ENCODE data around the gene MIR17HG.

DNA sequence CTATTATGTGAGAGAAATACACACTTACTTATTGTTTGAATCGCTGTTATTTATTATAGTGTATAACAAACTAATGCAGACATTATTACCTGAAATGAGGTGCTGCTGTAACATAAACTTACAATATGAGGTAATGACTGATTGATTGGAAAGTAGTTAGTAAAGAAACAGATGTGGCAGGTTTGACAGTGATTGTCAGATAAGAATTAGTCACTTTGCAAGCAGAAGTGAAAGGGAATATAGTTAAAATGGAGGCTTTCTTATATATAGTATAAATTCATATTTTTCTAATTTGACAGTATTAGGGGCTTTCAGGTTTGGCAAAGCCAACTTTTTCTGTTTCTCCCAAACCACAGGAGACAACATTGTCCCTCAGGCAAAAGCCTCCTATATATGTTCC lies 20.6 kb downstream of the MIR17HG start:
- TF ChIP-seq, protein P1, sequence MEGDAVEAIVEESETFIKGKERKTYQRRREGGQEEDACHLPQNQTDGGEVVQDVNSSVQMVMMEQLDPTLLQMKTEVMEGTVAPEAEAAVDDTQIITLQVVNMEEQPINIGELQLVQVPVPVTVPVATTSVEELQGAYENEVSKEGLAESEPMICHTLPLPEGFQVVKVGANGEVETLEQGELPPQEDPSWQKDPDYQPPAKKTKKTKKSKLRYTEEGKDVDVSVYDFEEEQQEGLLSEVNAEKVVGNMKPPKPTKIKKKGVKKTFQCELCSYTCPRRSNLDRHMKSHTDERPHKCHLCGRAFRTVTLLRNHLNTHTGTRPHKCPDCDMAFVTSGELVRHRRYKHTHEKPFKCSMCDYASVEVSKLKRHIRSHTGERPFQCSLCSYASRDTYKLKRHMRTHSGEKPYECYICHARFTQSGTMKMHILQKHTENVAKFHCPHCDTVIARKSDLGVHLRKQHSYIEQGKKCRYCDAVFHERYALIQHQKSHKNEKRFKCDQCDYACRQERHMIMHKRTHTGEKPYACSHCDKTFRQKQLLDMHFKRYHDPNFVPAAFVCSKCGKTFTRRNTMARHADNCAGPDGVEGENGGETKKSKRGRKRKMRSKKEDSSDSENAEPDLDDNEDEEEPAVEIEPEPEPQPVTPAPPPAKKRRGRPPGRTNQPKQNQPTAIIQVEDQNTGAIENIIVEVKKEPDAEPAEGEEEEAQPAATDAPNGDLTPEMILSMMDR (IDR thresholded peaks at IDR 0.05), result no peak
- no peak for TF ChIP-seq POLR2A (IDR thresholded peaks at IDR 0.05)

Measured in breast epithelium (tissue), 3 donors.